Activated gamma-delta T cell (primary cell): ENCODE results near the gene ESYT2.

Experiments
- DNase-seq: peaks from one replicate; lab custom pipeline; 2025; lab: John Stamatoyannopoulos, UW

The ESYT2 gene

GRCh38 chr7:158803367-158803969 is 25.8 kb downstream of the ESYT2 start:
- no peak for DNase-seq

GRCh38 chr7:158802535-158803366 is 26.6 kb downstream of the ESYT2 start:
- DNase-seq: no peak

GRCh38 chr7:158798741-158799140 is 30.6 kb downstream of the ESYT2 start:
- DNase-seq: no peak

GRCh38 chr7:158796667-158797066 is 32.6 kb downstream of the ESYT2 start:
- no peak for DNase-seq

- DNase-seq: no peak
Observed at GRCh38 chr7:158795272-158795671, 34.0 kb downstream of the ESYT2 start.

- no peak for DNase-seq
Observed at GRCh38 chr7:158791107-158791506, 38.2 kb downstream of the ESYT2 start.

- no peak for DNase-seq
Observed at GRCh38 chr7:158789842-158790241, 39.5 kb downstream of the ESYT2 start.

- no peak for DNase-seq
Observed at GRCh38 chr7:158786898-158787297, 42.4 kb downstream of the ESYT2 start.

GRCh38 chr7:158784270-158784669 is 45.0 kb downstream of the ESYT2 start:
- DNase-seq: no peak

GRCh38 chr7:158783595-158783994 is 45.7 kb downstream of the ESYT2 start:
- DNase-seq: no peak

GRCh38 chr7:158782761-158783401 is 46.4 kb downstream of the ESYT2 start:
- no peak for DNase-seq

GRCh38 chr7:158781974-158782664 is 47.2 kb downstream of the ESYT2 start:
- no peak for DNase-seq

- DNase-seq: no peak
Observed at GRCh38 chr7:158781217-158781973, 47.9 kb downstream of the ESYT2 start.

GRCh38 chr7:158779061-158780000 is 50.0 kb downstream of the ESYT2 start:
- DNase-seq: no peak

- no peak for DNase-seq
Observed at GRCh38 chr7:158778471-158778870, 50.8 kb downstream of the ESYT2 start.

- no peak for DNase-seq
Observed at GRCh38 chr7:158777793-158778192, 51.5 kb downstream of the ESYT2 start.

- no peak for DNase-seq
Observed at GRCh38 chr7:158776474-158776873, 52.8 kb downstream of the ESYT2 start.

GRCh38 chr7:158774952-158775351 is 54.4 kb downstream of the ESYT2 start:
- no peak for DNase-seq

GRCh38 chr7:158772916-158773315 is 56.4 kb downstream of the ESYT2 start:
- DNase-seq: no peak

GRCh38 chr7:158771213-158771834 is 58.0 kb downstream of the ESYT2 start:
- no peak for DNase-seq
